A673 (cell line): ENCODE results near the gene ZNF85. TPM values are rescaled to one million over a fixed set of nuclear protein-coding genes. Genes with fewer than 3 reads are reported as not detected.

ENCODE experiments used
- BruUV-seq: library from RNA; stranded (reverse); fragments of 400-500 nt; replicated peaks from 2 replicates; lab custom pipeline; 2021; lab: Mats Ljungman, UMichigan
- CTCF ChIA-PET: fragments of 300-600 bp; sonication (Branson Sonifier 250); formaldehyde crosslinking; loops from one replicate; lab custom pipeline; 2022; ENCODE audit warnings: antibody characterized with exemption; lab: Charles Lee
- POLR2A ChIA-PET: fragments of 300-600 bp; sonication (Branson Sonifier 250); formaldehyde crosslinking; loops from one replicate; lab custom pipeline; 2022; ENCODE audit warnings: antibody characterized with exemption; ENCODE audit not compliant: low non-redundant PET; lab: Charles Lee
- DNase-seq: peaks from one replicate; pipeline ENCODE4 v3.0.0-alpha.2; 2015; ENCODE audit warnings: low spot score
- H3K27ac ChIP-seq: fragments of 200-600 bp; sonication (generic); 2 replicates; pipeline ENCODE4 v1.5.1; 2016; ENCODE audit warnings: mixed run types, low read depth, mild to moderate bottlenecking, mixed read lengths, antibody characterized with exemption, low read length; ENCODE audit not compliant: poor library complexity, severe bottlenecking
- H3K27me3 ChIP-seq: fragments of 200-600 bp; sonication (generic); replicated peaks from 2 replicates; pipeline ENCODE4 v1.6.1; 2017; ENCODE audit warnings: mixed run types, low read depth, mild to moderate bottlenecking, mixed read lengths, antibody characterized with exemption, low read length; ENCODE audit not compliant: insufficient read depth, poor library complexity
- H3K36me3 ChIP-seq: fragments of 200-600 bp; sonication (generic); 2 replicates; pipeline ENCODE4 v1.6.1; 2016; ENCODE audit warnings: mixed run types, mild to moderate bottlenecking, mixed read lengths, antibody characterized with exemption, low read length; ENCODE audit not compliant: insufficient read depth, poor library complexity, severe bottlenecking
- H3K4me1 ChIP-seq: fragments of 200-600 bp; sonication (generic); 2 replicates; pipeline ENCODE4 v1.6.1; 2017; ENCODE audit warnings: mixed run types, mild to moderate bottlenecking, mixed read lengths, antibody characterized with exemption, low read length; ENCODE audit not compliant: insufficient read depth, poor library complexity, severe bottlenecking
- H3K4me3 ChIP-seq: fragments of 200-600 bp; sonication (generic); 2 replicates; pipeline ENCODE4 v1.5.1; 2016; ENCODE audit warnings: low read depth, mixed run types, mild to moderate bottlenecking, mixed read lengths, low read length; ENCODE audit not compliant: poor library complexity, severe bottlenecking
- H3K9me3 ChIP-seq: fragments of 200-600 bp; sonication (generic); 2 replicates; pipeline ENCODE4 v1.6.1; 2016; ENCODE audit warnings: mixed run types, low read depth, mild to moderate bottlenecking, mixed read lengths, antibody characterized with exemption, low read length; ENCODE audit not compliant: poor library complexity, severe bottlenecking
- EZH2 ChIP-seq: fragments of 200-600 bp; sonication (generic); IDR thresholded peaks from 2 replicates; pipeline ENCODE4 v1.6.1; 2017; ENCODE audit warnings: borderline replicate concordance, low read depth, mild to moderate bottlenecking, mixed read lengths, antibody characterized with exemption, low read length; ENCODE audit not compliant: poor library complexity, severe bottlenecking
- intact Hi-C: fragments of 100-400 bp; cut with micrococcal nuclease; formaldehyde crosslinking; loops from one replicate; pipeline ENCODE4 v1.10.0; 2022; ENCODE audit not compliant: unreplicated experiment
- total RNA-seq: library from RNA; stranded (reverse); gene quantifications from 2 replicates; pipeline ENCODE4 v1.2.3, GENCODE V29; 2021
- TF ChIP-seq, protein P1 (sequence below): fragments of 300-800, 200-600 bp; sonication (generic); conservative IDR thresholded peaks from 2 replicates; pipeline ENCODE4 v1.5.1; 2017; ENCODE audit warnings: low read depth, mild to moderate bottlenecking, antibody characterized with exemption, low read length, moderate library complexity, mixed read lengths

Gene ZNF85
- total RNA-seq, 1 experiment from 2014 or later, result 1.9 TPM

DNA sequence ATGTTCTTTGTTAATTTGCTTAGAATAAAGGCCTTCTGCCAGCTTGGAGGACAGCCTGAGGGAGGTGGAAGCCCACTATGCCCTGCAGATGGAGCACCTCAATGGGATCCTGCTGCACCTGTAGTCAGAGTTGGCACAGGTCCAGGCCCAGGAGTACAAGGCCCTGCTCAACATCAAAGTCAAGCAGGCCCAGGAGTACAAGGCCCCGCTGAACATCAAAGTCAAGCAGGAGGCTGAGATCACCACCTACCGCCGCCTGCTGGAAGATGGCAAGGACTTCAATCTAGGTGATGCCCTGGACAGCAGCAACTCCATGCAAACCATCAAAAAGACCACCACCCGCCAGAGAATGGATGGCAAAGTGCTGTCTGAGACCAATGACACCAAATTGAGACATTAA is 41.7 kb downstream of the ZNF85 start:
- BruUV-seq, result no TSS peak
- no peak for DNase-seq
- Histone ChIP-seq H3K4me1 (no peaks in the 10 kb centered on the region), H3K27ac (no peak overlapping the region), H3K9me3 (peaks cover 25% of the 10 kb centered on the region), H3K36me3 (no peaks in the 10 kb centered on the region), H3K4me3 (no peak overlapping the region), H3K27me3 (no peaks in the 10 kb centered on the region)
- no peak for TF ChIP-seq EZH2
- TF ChIP-seq, protein P1, sequence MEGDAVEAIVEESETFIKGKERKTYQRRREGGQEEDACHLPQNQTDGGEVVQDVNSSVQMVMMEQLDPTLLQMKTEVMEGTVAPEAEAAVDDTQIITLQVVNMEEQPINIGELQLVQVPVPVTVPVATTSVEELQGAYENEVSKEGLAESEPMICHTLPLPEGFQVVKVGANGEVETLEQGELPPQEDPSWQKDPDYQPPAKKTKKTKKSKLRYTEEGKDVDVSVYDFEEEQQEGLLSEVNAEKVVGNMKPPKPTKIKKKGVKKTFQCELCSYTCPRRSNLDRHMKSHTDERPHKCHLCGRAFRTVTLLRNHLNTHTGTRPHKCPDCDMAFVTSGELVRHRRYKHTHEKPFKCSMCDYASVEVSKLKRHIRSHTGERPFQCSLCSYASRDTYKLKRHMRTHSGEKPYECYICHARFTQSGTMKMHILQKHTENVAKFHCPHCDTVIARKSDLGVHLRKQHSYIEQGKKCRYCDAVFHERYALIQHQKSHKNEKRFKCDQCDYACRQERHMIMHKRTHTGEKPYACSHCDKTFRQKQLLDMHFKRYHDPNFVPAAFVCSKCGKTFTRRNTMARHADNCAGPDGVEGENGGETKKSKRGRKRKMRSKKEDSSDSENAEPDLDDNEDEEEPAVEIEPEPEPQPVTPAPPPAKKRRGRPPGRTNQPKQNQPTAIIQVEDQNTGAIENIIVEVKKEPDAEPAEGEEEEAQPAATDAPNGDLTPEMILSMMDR, result no peak
- CTCF ChIA-PET, result no interaction called here
- POLR2A ChIA-PET, result no interaction called here
- intact Hi-C loops, result no loop called here

DNA sequence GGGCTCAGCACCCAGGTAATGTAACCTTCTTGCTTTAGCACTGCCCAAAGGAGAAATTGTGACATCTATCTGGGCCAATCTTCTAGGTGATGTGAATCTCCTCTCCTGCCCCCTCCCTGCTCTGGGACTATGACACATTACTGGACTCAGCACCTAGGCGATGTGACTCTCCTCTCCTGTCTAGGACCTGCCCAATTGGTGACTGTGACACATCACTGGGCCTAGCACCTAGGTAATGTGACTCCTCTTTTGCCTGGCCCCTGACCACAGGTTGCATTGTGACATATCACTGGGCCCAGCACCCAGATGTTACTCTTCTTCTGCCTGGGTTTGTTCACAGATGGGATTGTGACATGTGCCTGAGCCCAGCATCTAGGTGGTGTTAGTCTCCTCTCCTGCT is 45.0 kb downstream of the ZNF85 start:
- no TSS peak for BruUV-seq
- ChIA-PET POLR2A (no interaction called here), CTCF (no interaction called here)
- no peak for DNase-seq
- Histone ChIP-seq H3K27me3 (no peaks in the 10 kb centered on the region), H3K4me1 (no peaks in the 10 kb centered on the region), H3K4me3 (no peak overlapping the region), H3K9me3 (peaks cover 43% of the 10 kb centered on the region), H3K36me3 (no peaks in the 10 kb centered on the region), H3K27ac (no peak overlapping the region)
- intact Hi-C loops, result no loop called here
- no peak for TF ChIP-seq EZH2
- TF ChIP-seq, protein P1, result no peak

DNA sequence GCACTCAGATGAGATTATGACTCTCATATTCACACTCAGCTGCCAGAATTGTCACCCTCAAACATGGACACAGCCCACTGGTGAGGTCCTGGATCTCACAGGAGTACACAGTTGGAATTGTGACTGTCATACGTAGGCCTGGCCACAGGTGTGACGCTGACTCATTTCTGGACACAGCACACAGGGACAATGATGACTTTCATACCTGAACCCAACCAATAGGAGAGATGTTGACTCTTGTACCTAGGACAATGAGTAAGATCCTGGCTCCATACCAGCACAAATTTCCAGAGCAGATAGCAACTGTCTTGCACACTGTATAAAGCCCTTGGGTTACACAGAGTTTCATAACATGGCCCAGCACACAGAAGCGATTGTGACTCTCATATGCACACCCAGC is 46.4 kb downstream of the ZNF85 start:
- no peaks in the 10 kb centered on the region for H3K36me3 ChIP-seq
- no peaks in the 10 kb centered on the region for H3K27me3 ChIP-seq
- ChIA-PET CTCF (no interaction called here), POLR2A (no interaction called here)
- no peak overlapping the region for H3K27ac ChIP-seq
- no TSS peak for BruUV-seq
- peaks cover 35% of the 10 kb centered on the region for H3K9me3 ChIP-seq
- intact Hi-C loops, result no loop called here
- TF ChIP-seq EZH2, result no peak
- TF ChIP-seq, protein P1, result no peak
- no peak for DNase-seq
- H3K4me3 ChIP-seq, result no peak overlapping the region
- no peaks in the 10 kb centered on the region for H3K4me1 ChIP-seq
